ENCODE results near the gene CFH.
"Not testable (repeated sequence)": the region's sequence is repeated elsewhere in the genome, so short reads cannot be mapped to it uniquely, and the experiment has no call there.

The CFH gene

GRCh38 chr1:196769823-196770222 lies 118.0 kb downstream of the CFH start:
- not testable (repeated sequence) for DNase-seq (ENCODE audit: low read depth)

- DNase-seq (ENCODE audit: low read depth) = no peak
Measured at GRCh38 chr1:196773713-196774112, 121.9 kb downstream of the CFH start.

- no peak for DNase-seq (ENCODE audit: low read depth)
Measured at GRCh38 chr1:196774175-196774574, 122.3 kb downstream of the CFH start.

GRCh38 chr1:196774603-196775002 lies 122.8 kb downstream of the CFH start, which contains the start of gene CFHR3:
Gene CFHR3 (plus strand): TSS chr1:196774840. CDS start chr1:196774887, 47 bp downstream.
- no peak for DNase-seq (ENCODE audit: low read depth)

GRCh38 chr1:196777603-196778002 lies 125.8 kb downstream of the CFH start:
- DNase-seq (ENCODE audit: low read depth) = no peak

GRCh38 chr1:196779093-196779492 lies 127.2 kb downstream of the CFH start:
- DNase-seq (ENCODE audit: low read depth) = no peak

GRCh38 chr1:196791252-196791651 lies 139.4 kb downstream of the CFH start:
- not testable (repeated sequence) for DNase-seq (ENCODE audit: low read depth)

GRCh38 chr1:196794103-196794502 lies 142.3 kb downstream of the CFH start:
- DNase-seq (ENCODE audit: low read depth) = not testable (repeated sequence)

Measured in activated T-cell treated with anti-CD3 and anti-CD28 coated beads for 1 hour (primary cell).